ENCODE data around the gene LDLRAD2. TPM values are rescaled to one million over a fixed set of nuclear protein-coding genes. Genes with fewer than 3 reads are reported as not detected.

LDLRAD2 gene
- polyA plus RNA-seq, 3 donors, result 3.3 to 4.5 (median 4.5) TPM

GRCh38 chr1:21840981-21841380 lies 28.9 kb downstream of the LDLRAD2 start:
- DNase-seq (ENCODE audit: low read depth in 3 of 3, low spot score in 2 of 3), result no peak

GRCh38 chr1:21841852-21842466 lies 29.9 kb downstream of the LDLRAD2 start:
- no peak for DNase-seq (ENCODE audit: low read depth in 3 of 3, low spot score in 2 of 3)

- no peak for DNase-seq (ENCODE audit: low read depth in 3 of 3, low spot score in 2 of 3)
These were observed 30.6 kb downstream of the LDLRAD2 start for GRCh38 chr1:21842606-21843162.

- no peak for DNase-seq (ENCODE audit: low read depth in 3 of 3, low spot score in 2 of 3)
These were observed 31.1 kb downstream of the LDLRAD2 start for GRCh38 chr1:21843208-21843607.

- no peak for DNase-seq (ENCODE audit: low read depth in 3 of 3, low spot score in 2 of 3)
These were observed 31.9 kb downstream of the LDLRAD2 start for GRCh38 chr1:21843996-21844395.

- DNase-seq (ENCODE audit: low read depth in 3 of 3, low spot score in 2 of 3), result no peak
These were observed 33.9 kb downstream of the LDLRAD2 start for GRCh38 chr1:21845646-21846641.

GRCh38 chr1:21847223-21848205 lies 35.4 kb downstream of the LDLRAD2 start:
- no peak for DNase-seq (ENCODE audit: low read depth in 3 of 3, low spot score in 2 of 3)

- DNase-seq (ENCODE audit: low read depth in 3 of 3, low spot score in 2 of 3), result no peak
These were observed 36.6 kb downstream of the LDLRAD2 start for GRCh38 chr1:21848524-21849174.

- no peak for DNase-seq (ENCODE audit: low read depth in 3 of 3, low spot score in 2 of 3)
These were observed 38.0 kb downstream of the LDLRAD2 start for GRCh38 chr1:21849909-21850576.

- no peak for DNase-seq (ENCODE audit: low read depth in 3 of 3, low spot score in 2 of 3)
These were observed 39.6 kb downstream of the LDLRAD2 start for GRCh38 chr1:21851430-21852250.

- no peak for DNase-seq (ENCODE audit: low read depth in 3 of 3, low spot score in 2 of 3)
These were observed 40.4 kb downstream of the LDLRAD2 start for GRCh38 chr1:21852282-21853130.

- no peak for DNase-seq (ENCODE audit: low read depth in 3 of 3, low spot score in 2 of 3)
These were observed 41.0 kb downstream of the LDLRAD2 start for GRCh38 chr1:21853131-21853427.

- DNase-seq (ENCODE audit: low read depth in 3 of 3, low spot score in 2 of 3), result no peak
These were observed 42.2 kb downstream of the LDLRAD2 start for GRCh38 chr1:21854090-21854750.

GRCh38 chr1:21854751-21855131 lies 42.7 kb downstream of the LDLRAD2 start:
- DNase-seq (ENCODE audit: low read depth in 3 of 3, low spot score in 2 of 3), result no peak

GRCh38 chr1:21855257-21856096 lies 43.4 kb downstream of the LDLRAD2 start:
- no peak for DNase-seq (ENCODE audit: low read depth in 3 of 3, low spot score in 2 of 3)

GRCh38 chr1:21857142-21857839 lies 45.2 kb downstream of the LDLRAD2 start:
- no peak for DNase-seq (ENCODE audit: low read depth in 3 of 3, low spot score in 2 of 3)

Measured in right renal cortex interstitium (tissue), 3 donors.